Upper lobe of left lung (tissue), 4 donors: ENCODE measurements around the gene PTK6.

Experiments used
- EP300 ChIP-seq, 4 donors: sonication (generic); formaldehyde crosslinking; IDR thresholded peaks; one replicate each; pipeline ENCODE4 v1.5.1; 2017; ENCODE audit warnings: antibody characterized with exemption in 4 of 4, control low read depth in 2 of 4
- POLR2A ChIP-seq, 4 donors: fragments of 450-650 bp; IDR thresholded peaks; one replicate each; pipeline ENCODE4 v1.5.1; 2016 to 2017; ENCODE audit warnings: antibody characterized with exemption in 4 of 4, mild to moderate bottlenecking in 2 of 4
- POLR2AphosphoS5 ChIP-seq, 2 donors: sonication (generic); formaldehyde crosslinking; IDR thresholded peaks; one replicate each; pipeline ENCODE4 v1.5.1; 2017; ENCODE audit warnings: antibody characterized with exemption in 2 of 2
- TF ChIP-seq, protein P1 (sequence below), 6 experiments: fragments of 450-650 bp in 4 of 6; fragments of 200-600 bp in 2 of 6; sonication (generic) in 2 of 6; IDR thresholded peaks; one replicate each; pipeline ENCODE4 v1.5.1; 2016 to 2019; ENCODE audit warnings: antibody characterized with exemption in 6 of 6

DNA sequence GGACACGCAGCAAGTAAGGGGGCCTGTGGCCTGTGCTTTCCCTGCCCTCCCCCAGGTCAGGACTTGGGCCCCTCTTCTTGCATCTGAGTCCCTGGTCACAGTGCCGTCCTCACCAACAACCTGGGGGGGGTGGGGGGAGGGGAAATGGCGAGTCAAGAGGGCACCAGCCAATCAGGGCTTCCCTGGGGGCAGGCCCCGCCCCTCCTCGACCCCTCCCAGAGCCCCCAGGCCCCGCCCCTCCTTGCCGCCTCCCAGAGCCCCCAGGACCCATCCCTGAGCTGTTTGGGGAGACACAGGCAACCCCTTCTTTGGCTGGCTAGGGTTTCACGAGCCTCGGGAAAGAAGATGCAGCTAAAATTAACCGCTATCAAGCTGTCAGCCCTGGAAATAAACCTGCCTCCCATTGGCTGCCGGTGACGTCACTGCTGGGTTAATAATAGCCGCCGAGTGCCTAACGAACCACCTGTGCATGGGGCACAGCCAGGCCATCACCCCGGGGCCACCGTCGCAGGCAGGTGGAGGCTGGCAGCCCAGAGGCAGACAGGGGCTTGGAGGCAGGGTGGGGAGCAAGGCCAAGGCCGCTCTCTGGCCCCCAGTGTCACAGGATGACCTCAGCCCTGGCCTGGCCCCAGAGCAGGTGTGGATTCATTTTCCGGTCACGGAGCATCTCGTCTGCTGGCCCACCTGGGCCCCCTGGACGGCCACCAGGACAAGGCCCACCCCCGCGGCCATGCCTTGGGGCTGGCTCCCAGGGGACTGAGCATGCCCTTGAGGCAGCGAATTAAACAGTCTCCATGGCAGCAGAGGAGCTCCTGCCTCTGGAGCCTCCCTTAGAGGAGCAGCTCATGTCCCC, 35.1 kb downstream of the PTK6 start:
- TF ChIP-seq, protein P1, sequence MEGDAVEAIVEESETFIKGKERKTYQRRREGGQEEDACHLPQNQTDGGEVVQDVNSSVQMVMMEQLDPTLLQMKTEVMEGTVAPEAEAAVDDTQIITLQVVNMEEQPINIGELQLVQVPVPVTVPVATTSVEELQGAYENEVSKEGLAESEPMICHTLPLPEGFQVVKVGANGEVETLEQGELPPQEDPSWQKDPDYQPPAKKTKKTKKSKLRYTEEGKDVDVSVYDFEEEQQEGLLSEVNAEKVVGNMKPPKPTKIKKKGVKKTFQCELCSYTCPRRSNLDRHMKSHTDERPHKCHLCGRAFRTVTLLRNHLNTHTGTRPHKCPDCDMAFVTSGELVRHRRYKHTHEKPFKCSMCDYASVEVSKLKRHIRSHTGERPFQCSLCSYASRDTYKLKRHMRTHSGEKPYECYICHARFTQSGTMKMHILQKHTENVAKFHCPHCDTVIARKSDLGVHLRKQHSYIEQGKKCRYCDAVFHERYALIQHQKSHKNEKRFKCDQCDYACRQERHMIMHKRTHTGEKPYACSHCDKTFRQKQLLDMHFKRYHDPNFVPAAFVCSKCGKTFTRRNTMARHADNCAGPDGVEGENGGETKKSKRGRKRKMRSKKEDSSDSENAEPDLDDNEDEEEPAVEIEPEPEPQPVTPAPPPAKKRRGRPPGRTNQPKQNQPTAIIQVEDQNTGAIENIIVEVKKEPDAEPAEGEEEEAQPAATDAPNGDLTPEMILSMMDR (IDR thresholded peaks at IDR 0.05): no peak
- TF ChIP-seq POLR2A (IDR thresholded peaks at IDR 0.05) (no peak), POLR2AphosphoS5 (IDR thresholded peaks at IDR 0.05) (no peak), EP300 (IDR thresholded peaks at IDR 0.05) (no peak)
